Fibroblast of the aortic adventitia (primary cell): Measurements from ENCODE around the gene C1orf116. TPM values are rescaled to one million over a fixed set of nuclear protein-coding genes. Genes with fewer than 3 reads are reported as not detected.

ENCODE experiments used
- DNase-seq: peaks from one replicate; pipeline ENCODE4 v3.0.0-alpha.2; 2010; ENCODE audit warnings: low read depth
- H3K4me3 ChIP-seq: 2 replicates; pipeline ENCODE4 v1.5.1; 2011; ENCODE audit warnings: low read depth, mild to moderate bottlenecking, control low read depth, low read length, moderate library complexity
- total RNA-seq: library from RNA; depleted of rRNA; stranded (reverse); fragments of >200 nt; gene quantifications from 2 replicates; pipeline ENCODE4 v1.2.3, GENCODE V29; 2012; ENCODE audit warnings: low replicate concordance
- TF ChIP-seq, protein P1 (sequence below): IDR thresholded peaks from 2 replicates; pipeline ENCODE4 v1.5.1; 2011; ENCODE audit warnings: mild to moderate bottlenecking, low read length, control low read depth, inconsistent platforms; ENCODE audit not compliant: insufficient read depth

The C1orf116 gene
- total RNA-seq, 1 donor: under 0.01 TPM

DNA sequence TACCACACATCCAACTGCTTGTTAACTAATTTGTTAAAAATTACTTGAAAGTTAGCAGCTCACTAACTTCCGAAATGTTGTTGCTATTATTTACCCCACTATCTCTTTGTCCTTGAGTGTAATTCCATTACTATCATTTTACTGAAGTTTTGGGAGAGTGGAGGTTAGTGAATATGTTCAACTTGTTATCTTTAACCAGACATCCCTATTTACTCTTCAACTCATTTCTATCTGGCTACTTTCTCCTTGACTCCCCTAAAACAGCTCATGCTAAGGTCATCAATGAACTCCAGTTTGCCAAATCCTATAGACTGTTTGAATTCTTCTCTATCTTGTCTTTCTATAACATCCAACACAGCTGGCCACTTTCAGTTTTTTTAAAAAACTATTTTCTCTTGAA is 4.3 kb upstream of the C1orf116 start:
- DNase-seq: no peak
- TF ChIP-seq, protein P1, sequence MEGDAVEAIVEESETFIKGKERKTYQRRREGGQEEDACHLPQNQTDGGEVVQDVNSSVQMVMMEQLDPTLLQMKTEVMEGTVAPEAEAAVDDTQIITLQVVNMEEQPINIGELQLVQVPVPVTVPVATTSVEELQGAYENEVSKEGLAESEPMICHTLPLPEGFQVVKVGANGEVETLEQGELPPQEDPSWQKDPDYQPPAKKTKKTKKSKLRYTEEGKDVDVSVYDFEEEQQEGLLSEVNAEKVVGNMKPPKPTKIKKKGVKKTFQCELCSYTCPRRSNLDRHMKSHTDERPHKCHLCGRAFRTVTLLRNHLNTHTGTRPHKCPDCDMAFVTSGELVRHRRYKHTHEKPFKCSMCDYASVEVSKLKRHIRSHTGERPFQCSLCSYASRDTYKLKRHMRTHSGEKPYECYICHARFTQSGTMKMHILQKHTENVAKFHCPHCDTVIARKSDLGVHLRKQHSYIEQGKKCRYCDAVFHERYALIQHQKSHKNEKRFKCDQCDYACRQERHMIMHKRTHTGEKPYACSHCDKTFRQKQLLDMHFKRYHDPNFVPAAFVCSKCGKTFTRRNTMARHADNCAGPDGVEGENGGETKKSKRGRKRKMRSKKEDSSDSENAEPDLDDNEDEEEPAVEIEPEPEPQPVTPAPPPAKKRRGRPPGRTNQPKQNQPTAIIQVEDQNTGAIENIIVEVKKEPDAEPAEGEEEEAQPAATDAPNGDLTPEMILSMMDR: no peak
- H3K4me3 ChIP-seq: no peak overlapping the region

DNA sequence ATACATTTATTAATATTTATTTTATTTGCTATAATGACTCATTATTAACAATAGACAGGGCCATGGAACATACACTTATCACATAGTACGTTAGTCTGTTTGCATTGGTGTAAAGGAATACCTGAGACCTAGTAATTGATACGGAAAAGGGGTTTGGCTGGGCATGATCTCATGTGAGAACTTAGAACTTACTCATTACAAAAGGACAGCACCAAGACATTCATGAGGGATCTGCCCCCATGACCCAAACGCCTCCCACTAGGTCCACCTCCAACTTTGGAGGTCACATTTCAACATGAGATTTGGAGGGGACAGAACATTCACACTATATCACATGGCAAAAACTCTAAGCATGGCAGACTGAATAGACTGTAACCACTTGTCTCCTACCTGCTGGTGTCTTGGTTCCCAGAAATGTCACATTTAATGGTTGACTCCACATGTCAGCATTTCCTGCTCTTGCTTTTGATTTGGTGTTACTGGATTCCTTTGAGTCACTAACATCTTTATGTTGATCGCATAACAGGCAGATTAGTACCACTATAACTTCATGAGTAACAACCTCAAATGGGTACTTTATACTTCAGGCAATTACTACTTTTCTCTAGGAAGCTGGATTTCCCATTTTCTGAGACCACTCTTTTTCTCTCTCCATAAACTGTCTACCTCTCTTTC is 3.5 kb upstream of the C1orf116 start:
- DNase-seq: no peak
- H3K4me3 ChIP-seq: no peak overlapping the region
- TF ChIP-seq, protein P1: no peak

DNA sequence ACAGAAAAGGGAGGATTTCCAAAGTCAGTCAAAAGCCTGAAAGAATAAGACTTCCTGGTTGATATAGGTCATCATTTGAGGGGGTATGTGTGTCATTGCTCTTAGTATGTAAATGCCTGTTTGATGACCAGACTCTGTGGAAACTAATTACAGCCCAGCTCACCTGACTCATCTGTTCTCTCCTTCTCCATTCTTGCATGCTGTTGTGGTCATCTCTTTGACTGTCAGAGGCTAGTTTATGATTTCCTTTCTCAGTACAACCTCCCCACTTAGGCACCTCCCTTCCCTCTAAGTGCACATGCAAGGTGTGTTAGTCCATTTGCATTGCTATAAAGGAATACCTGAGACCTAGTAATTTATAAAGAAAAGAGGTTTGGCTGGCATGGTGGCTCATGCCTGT is 2.4 kb upstream of the C1orf116 start:
- TF ChIP-seq, protein P1: no peak
- H3K4me3 ChIP-seq: no peak overlapping the region
- no peak for DNase-seq

GRCh38 chr1:207034208-207034607 is 1.7 kb upstream of the C1orf116 start:
- no peak for DNase-seq
- TF ChIP-seq, protein P1: no peak
- H3K4me3 ChIP-seq: no peak overlapping the region

GRCh38 chr1:207033302-207033701 is 746 bp upstream of the C1orf116 start:
- DNase-seq: no peak
- TF ChIP-seq, protein P1: no peak
- no peak overlapping the region for H3K4me3 ChIP-seq

DNA sequence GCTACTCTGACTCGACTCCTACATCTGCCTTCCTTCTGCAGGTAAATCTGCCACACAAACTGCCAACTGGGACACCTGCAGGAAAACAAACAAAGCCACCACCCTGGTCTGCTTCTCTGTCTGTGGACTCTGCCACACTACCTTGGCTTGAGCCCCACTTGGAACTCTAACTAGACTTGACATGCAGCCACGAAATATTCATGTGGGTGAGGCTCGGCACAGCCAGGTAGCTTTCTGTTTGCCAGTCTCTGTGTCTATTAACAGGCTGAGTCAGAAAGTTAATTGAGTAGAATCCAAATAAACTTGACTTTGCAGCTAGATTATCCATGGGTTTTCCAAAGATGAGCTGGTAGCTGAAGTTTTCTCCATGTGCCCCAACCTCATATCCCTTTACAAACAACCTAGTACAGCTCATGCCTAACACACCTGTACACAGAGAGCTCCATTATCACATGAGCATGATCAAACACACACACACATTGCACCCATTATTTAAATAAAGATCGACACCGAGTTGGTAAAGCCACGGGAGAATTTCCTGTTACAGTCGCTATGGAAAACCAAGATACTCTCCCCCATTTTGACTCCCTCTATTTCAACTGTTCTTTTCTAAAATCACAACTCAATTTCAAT is 808 bp downstream of the C1orf116 start:
- no peak overlapping the region for H3K4me3 ChIP-seq
- no peak for DNase-seq
- TF ChIP-seq, protein P1: no peak
